PC-9 (cell line): ENCODE measurements around the gene PELI1.

Source experiments
- CTCF ChIP-seq: fragments of 200-600 bp; sonication (generic); conservative IDR thresholded peaks from 2 replicates; pipeline ENCODE4 v1.6.1; 2017; ENCODE audit warnings: mixed run types, antibody characterized with exemption, mild to moderate bottlenecking, moderate library complexity
- EZH2 ChIP-seq: fragments of 200-600 bp; sonication (generic); IDR thresholded peaks from 2 replicates; pipeline ENCODE4 v1.8.0; 2017; ENCODE audit warnings: antibody characterized with exemption, low read depth

- TF ChIP-seq CTCF, result no peak
- TF ChIP-seq EZH2, result no peak
Observed at GRCh38 chr2:64126601-64127000, 17.6 kb downstream of the PELI1 start.
